Vagina (tissue), 2 donors: ENCODE results near the gene DTD1.

ENCODE experiments used
- CTCF ChIP-seq, 3 experiments: fragments of 450-650 bp in 2 of 3; fragments of 200-600 bp in 1 of 3; sonication (generic) in 1 of 3; IDR thresholded peaks; one replicate each; pipeline ENCODE4 v1.5.1; 2017 to 2019; ENCODE audit warnings: antibody characterized with exemption in 3 of 3, mild to moderate bottlenecking in 2 of 3, moderate library complexity in 2 of 3
- POLR2A ChIP-seq, 2 donors: fragments of 450-650 bp; IDR thresholded peaks; one replicate each; pipeline ENCODE4 v1.6.1; 2017; ENCODE audit warnings: antibody characterized with exemption in 2 of 2, mild to moderate bottlenecking in 2 of 2, moderate library complexity in 2 of 2
- POLR2AphosphoS5 ChIP-seq, 2 donors: sonication (generic); formaldehyde crosslinking; IDR thresholded peaks; one replicate each; pipeline ENCODE4 v1.9.0; 2017; ENCODE audit warnings: antibody characterized with exemption in 2 of 2, mild to moderate bottlenecking in 2 of 2, low read depth in 1 of 2; ENCODE audit not compliant: insufficient read depth in 1 of 2

- TF ChIP-seq CTCF (IDR thresholded peaks at IDR 0.05) (no peak), POLR2AphosphoS5 (IDR thresholded peaks at IDR 0.05; ENCODE audit: insufficient read depth in 1 of 2, low read depth in 1 of 2) (no peak), POLR2A (IDR thresholded peaks at IDR 0.05) (no peak)
Measured at GRCh38 chr20:18775633-18776032, 187.8 kb downstream of the DTD1 start.
